Fibroblast of lung (primary cell): ENCODE results near the gene IMP4. TPM values are rescaled to one million over a fixed set of nuclear protein-coding genes. Genes with fewer than 3 reads are reported as not detected.

Experiments used
- DNase-seq, 2 donors: peaks; one replicate each; pipeline versions ENCODE4 v3.0.0 to v3.0.0-alpha.2; 2010; ENCODE audit warnings: low read depth in 2 of 2
- H2AFZ ChIP-seq: 2 replicates; pipeline ENCODE4 v1.5.1; 2012; ENCODE audit warnings: low read length, control low read depth, inconsistent platforms
- H3K27ac ChIP-seq: 2 replicates; pipeline ENCODE4 v1.5.1; 2011; ENCODE audit warnings: low read length, control low read depth; ENCODE audit not compliant: insufficient read depth
- H3K27me3 ChIP-seq: 2 replicates; pipeline ENCODE4 v1.5.1; 2011; ENCODE audit warnings: mild to moderate bottlenecking, low read length; ENCODE audit not compliant: control insufficient read depth, insufficient read depth
- H3K36me3 ChIP-seq: 2 replicates; pipeline ENCODE4 v1.5.1; 2011; ENCODE audit warnings: low read length; ENCODE audit not compliant: control insufficient read depth, insufficient read depth
- H3K4me1 ChIP-seq: 2 replicates; pipeline ENCODE4 v1.5.1; 2011; ENCODE audit warnings: low read length; ENCODE audit not compliant: control insufficient read depth, insufficient read depth; ENCODE audit errors: extremely low read depth
- H3K4me2 ChIP-seq: 2 replicates; pipeline ENCODE4 v1.5.1; 2011; ENCODE audit warnings: low read length, control low read depth; ENCODE audit not compliant: insufficient read depth; ENCODE audit errors: extremely low read depth
- H3K4me3 ChIP-seq, 4 experiments: fragments of 200-600 bp in 1 of 4; sonication (generic) in 1 of 4; replicated peaks in 1 of 4; 2 replicates each; pipeline ENCODE4 v1.5.1; 2011 to 2016; ENCODE audit warnings: low read length in 4 of 4, low read depth in 3 of 4, mild to moderate bottlenecking in 3 of 4, control low read depth in 2 of 4, inconsistent platforms in 1 of 4, mixed read lengths in 1 of 4; ENCODE audit not compliant: insufficient read depth in 1 of 4; ENCODE audit errors: control extremely low read depth in 1 of 4
- H3K79me2 ChIP-seq: 2 replicates; pipeline ENCODE4 v1.5.1; 2012; ENCODE audit warnings: mild to moderate bottlenecking, low read length, inconsistent platforms; ENCODE audit not compliant: control insufficient read depth, insufficient read depth
- H3K9ac ChIP-seq: 2 replicates; pipeline ENCODE4 v1.5.1; 2011; ENCODE audit warnings: mild to moderate bottlenecking, low read length, control low read depth; ENCODE audit not compliant: insufficient read depth
- H3K9me3 ChIP-seq: 2 replicates; pipeline ENCODE4 v1.5.1; 2012; ENCODE audit warnings: low read depth, low read length; ENCODE audit not compliant: control insufficient read depth, insufficient read depth
- H4K20me1 ChIP-seq: 2 replicates; pipeline ENCODE4 v1.5.1; 2011; ENCODE audit warnings: low read length; ENCODE audit not compliant: control insufficient read depth, insufficient read depth; ENCODE audit errors: extremely low read depth
- CTCF ChIP-seq, 2 donors: IDR thresholded peaks in 1 of 2; conservative IDR thresholded peaks in 1 of 2; 1 replicate in 1 of 2; 2 replicates in 1 of 2; pipeline ENCODE4 v1.5.1; 2011 to 2012; ENCODE audit warnings: low read length in 2 of 2, control low read depth in 1 of 2, inconsistent platforms in 1 of 2, low read depth in 1 of 2, mild to moderate bottlenecking in 1 of 2
- EZH2 ChIP-seq: IDR thresholded peaks from 2 replicates; pipeline ENCODE4 v1.5.1; 2012; ENCODE audit warnings: low read length, control low read depth, mild to moderate bottlenecking; ENCODE audit errors: missing control alignments
- polyA plus RNA-seq, 2 donors: library from polyadenylated mRNA; depleted of rRNA in 1 of 2; stranded (reverse) in 1 of 2; unstranded in 1 of 2; fragments of >200 nt; gene quantifications; 2 replicates each; pipeline ENCODE4 v1.2.1, GENCODE V29; 2011 to 2012; ENCODE audit warnings: missing spikeins in 1 of 2
- total RNA-seq: library from RNA; depleted of rRNA; stranded (reverse); fragments of >200 nt; gene quantifications from 2 replicates; pipeline ENCODE4 v1.2.1, GENCODE V29; 2014

IMP4 gene
- total and polyA plus RNA-seq, 2 donors (not counting 1 experiment from before 2014, with no cell fraction given): 46.3 to 58.0 TPM

DNA sequence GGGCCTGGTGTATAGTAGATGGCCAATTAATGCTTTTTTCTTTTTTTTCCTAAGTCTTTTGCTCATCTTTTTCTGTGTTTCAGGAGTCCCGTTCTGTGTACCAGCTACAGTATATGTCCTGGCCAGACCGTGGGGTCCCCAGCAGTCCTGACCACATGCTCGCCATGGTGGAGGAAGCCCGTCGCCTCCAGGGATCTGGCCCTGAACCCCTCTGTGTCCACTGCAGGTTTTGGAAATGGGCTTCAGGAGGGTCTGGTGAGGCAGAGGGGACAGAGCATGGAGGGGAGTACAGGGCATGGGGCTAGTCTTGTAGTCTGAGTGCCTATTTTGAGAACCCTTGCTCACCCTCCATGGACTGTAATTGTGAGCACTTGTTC lies 27.3 kb downstream of the IMP4 start:
- H3K9me3 ChIP-seq: no peaks in the 10 kb centered on the region
- H3K27ac ChIP-seq: no peak overlapping the region
- DNase-seq: no peak
- no peaks in the 10 kb centered on the region for H4K20me1 ChIP-seq
- H2AFZ ChIP-seq: no peak overlapping the region
- H3K4me1 ChIP-seq: peaks cover 12% of the 10 kb centered on the region
- H3K79me2 ChIP-seq: peaks cover 26% of the 10 kb centered on the region
- H3K27me3 ChIP-seq: no peaks in the 10 kb centered on the region
- no peak overlapping the region for H3K4me3 ChIP-seq
- no peak overlapping the region for H3K4me2 ChIP-seq
- no peak overlapping the region for H3K9ac ChIP-seq
- TF ChIP-seq CTCF (conservative IDR thresholded peaks at IDR 0.05 in 1 of 2, IDR thresholded peaks at IDR 0.05 in 1 of 2; ENCODE audit: low read depth in 1 of 2, low read length in 2 of 2): no peak
- no peak for TF ChIP-seq EZH2
- H3K36me3 ChIP-seq: peaks cover 5% of the 10 kb centered on the region

- Histone ChIP-seq H3K4me1 (peaks cover 15% of the 10 kb centered on the region), H3K27ac (no peak overlapping the region), H2AFZ (no peak overlapping the region), H3K4me3 (no peak overlapping the region), H3K4me2 (no peak overlapping the region), H3K9me3 (no peaks in the 10 kb centered on the region), H3K27me3 (no peaks in the 10 kb centered on the region), H3K36me3 (peaks cover 5% of the 10 kb centered on the region), H3K9ac (no peak overlapping the region), H3K79me2 (peaks cover 26% of the 10 kb centered on the region), H4K20me1 (no peaks in the 10 kb centered on the region)
- no peak for TF ChIP-seq EZH2
- no peak for TF ChIP-seq CTCF (conservative IDR thresholded peaks at IDR 0.05 in 1 of 2, IDR thresholded peaks at IDR 0.05 in 1 of 2; ENCODE audit: low read depth in 1 of 2, low read length in 2 of 2)
- no peak for DNase-seq
Observed at GRCh38 chr2:130370490-130370889, 27.8 kb downstream of the IMP4 start.

- H3K79me2 ChIP-seq: peaks cover 26% of the 10 kb centered on the region
Observed at GRCh38 chr2:130371723-130372054, 29.0 kb downstream of the IMP4 start.

More at GRCh38 chr2:130371723-130372054, 29.0 kb downstream of the IMP4 start:
- H3K9me3 ChIP-seq: no peaks in the 10 kb centered on the region
- H3K4me1 ChIP-seq: peaks cover 15% of the 10 kb centered on the region
- peaks cover 7% of the 10 kb centered on the region for H3K36me3 ChIP-seq
- peak overlapping the region; percentile 82 for H3K9ac ChIP-seq
- DNase-seq: no peak
- peak overlapping the region; percentile 86 for H3K27ac ChIP-seq
- H3K4me2 ChIP-seq: peak overlapping the region; percentile 89
- no peaks in the 10 kb centered on the region for H3K27me3 ChIP-seq
- no peaks in the 10 kb centered on the region for H4K20me1 ChIP-seq
- peak overlapping the region; percentile 86 to 98 (median 92) for H3K4me3 ChIP-seq
- no peak for TF ChIP-seq EZH2
- no peak for TF ChIP-seq CTCF (conservative IDR thresholded peaks at IDR 0.05 in 1 of 2, IDR thresholded peaks at IDR 0.05 in 1 of 2; ENCODE audit: low read depth in 1 of 2, low read length in 2 of 2)
- peak overlapping the region; percentile 90 for H2AFZ ChIP-seq
